ENCODE data around the gene OR2T2. TPM values are rescaled to one million over a fixed set of nuclear protein-coding genes. Genes with fewer than 3 reads are reported as not detected.
"Not testable (repeated sequence)": the region's sequence is repeated elsewhere in the genome, so short reads cannot be mapped to it uniquely, and the experiment has no call there.

OR2T2 gene
- total RNA-seq: not detected in 2 replicates

GRCh38 chr1:248445399-248445798 lies at the start of gene OR2T2:
OR2T2 (plus strand) TSS chr1:248445637; CDS start chr1:248452798, 7,161 bp downstream.
- DNase-seq (ENCODE audit: low read depth, low spot score): not testable (repeated sequence)

GRCh38 chr1:248402748-248403147 lies 42.7 kb upstream of the OR2T2 start, which contains the start of gene OR2T1:
OR2T1 (plus strand) TSS chr1:248403048; CDS start chr1:248406148, 3,100 bp downstream.
- no peak for DNase-seq (ENCODE audit: low read depth, low spot score)

- DNase-seq (ENCODE audit: low read depth, low spot score): no peak
Observed at GRCh38 chr1:248404024-248404423, 41.4 kb upstream of the OR2T2 start.

- no peak for DNase-seq (ENCODE audit: low read depth, low spot score)
Observed at GRCh38 chr1:248406721-248407692, 38.4 kb upstream of the OR2T2 start.

GRCh38 chr1:248416226-248416625 lies 29.2 kb upstream of the OR2T2 start:
- DNase-seq (ENCODE audit: low read depth, low spot score): no peak

- DNase-seq (ENCODE audit: low read depth, low spot score): no peak
Observed at GRCh38 chr1:248417854-248418253, 27.6 kb upstream of the OR2T2 start.

- no peak for DNase-seq (ENCODE audit: low read depth, low spot score)
Observed at GRCh38 chr1:248421384-248421783, 24.1 kb upstream of the OR2T2 start.

- DNase-seq (ENCODE audit: low read depth, low spot score): not testable (repeated sequence)
Observed at GRCh38 chr1:248427526-248428191, 17.8 kb upstream of the OR2T2 start.

GRCh38 chr1:248428192-248428533 lies 17.3 kb upstream of the OR2T2 start:
- DNase-seq (ENCODE audit: low read depth, low spot score): not testable (repeated sequence)

GRCh38 chr1:248431683-248432082 lies 13.8 kb upstream of the OR2T2 start:
- DNase-seq (ENCODE audit: low read depth, low spot score): not testable (repeated sequence)

GRCh38 chr1:248432201-248432600 lies 13.2 kb upstream of the OR2T2 start:
- not testable (repeated sequence) for DNase-seq (ENCODE audit: low read depth, low spot score)

- DNase-seq (ENCODE audit: low read depth, low spot score): not testable (repeated sequence)
Observed at GRCh38 chr1:248433811-248434415, 11.5 kb upstream of the OR2T2 start.

GRCh38 chr1:248434913-248435312 lies 10.5 kb upstream of the OR2T2 start:
- not testable (repeated sequence) for DNase-seq (ENCODE audit: low read depth, low spot score)

GRCh38 chr1:248436303-248436702 lies 9.1 kb upstream of the OR2T2 start:
- not testable (repeated sequence) for DNase-seq (ENCODE audit: low read depth, low spot score)

GRCh38 chr1:248438668-248439067 lies 6.8 kb upstream of the OR2T2 start:
- not testable (repeated sequence) for DNase-seq (ENCODE audit: low read depth, low spot score)

GRCh38 chr1:248439283-248439682 lies 6.2 kb upstream of the OR2T2 start:
- DNase-seq (ENCODE audit: low read depth, low spot score): not testable (repeated sequence)

GRCh38 chr1:248442500-248443277 lies 2.7 kb upstream of the OR2T2 start:
- DNase-seq (ENCODE audit: low read depth, low spot score): not testable (repeated sequence)

GRCh38 chr1:248444603-248445002 lies 834 bp upstream of the OR2T2 start:
- not testable (repeated sequence) for DNase-seq (ENCODE audit: low read depth, low spot score)

- not testable (repeated sequence) for DNase-seq (ENCODE audit: low read depth, low spot score)
Observed at GRCh38 chr1:248448409-248449074, 3.1 kb downstream of the OR2T2 start.

- not testable (repeated sequence) for DNase-seq (ENCODE audit: low read depth, low spot score)
Observed at GRCh38 chr1:248449821-248450465, 4.5 kb downstream of the OR2T2 start.

All from pulmonary artery endothelial cell (primary cell).